PFSK-1 (cell line): ENCODE results near the gene RGS7BP.

Experiments
- FOXP2 ChIP-seq: optimal IDR thresholded peaks from 2 replicates; pipeline ENCODE3; 2011; ENCODE audit warnings: borderline replicate concordance, control low read depth, inconsistent platforms; ENCODE audit not compliant: insufficient read depth; ENCODE audit errors: extremely low read length, extremely low read depth
- POLR2AphosphoS5 ChIP-seq: IDR thresholded peaks from 2 replicates; pipeline ENCODE4 v1.6.1; 2012; ENCODE audit warnings: low read depth, mild to moderate bottlenecking, control low read depth, low read length, moderate library complexity
- SIN3A ChIP-seq: IDR thresholded peaks from 2 replicates; pipeline ENCODE4 v1.6.1; 2012; ENCODE audit warnings: mild to moderate bottlenecking, low read length, moderate library complexity, borderline replicate concordance; ENCODE audit not compliant: insufficient read depth
- TAF1 ChIP-seq: IDR thresholded peaks from 2 replicates; pipeline ENCODE4 v1.6.1; 2012; ENCODE audit warnings: low read length, control low read depth, borderline replicate concordance; ENCODE audit not compliant: insufficient read depth
- TF ChIP-seq, protein P1 (sequence below), 2 experiments: IDR thresholded peaks; 2 replicates each; pipeline versions ENCODE4 v1.6.1 to v1.8.0; 2011 to 2012; ENCODE audit warnings: low read depth in 2 of 2, low read length in 2 of 2, control low read depth in 1 of 2, inconsistent platforms in 1 of 2, mild to moderate bottlenecking in 1 of 2, moderate library complexity in 1 of 2; ENCODE audit not compliant: insufficient read depth in 1 of 2

DNA sequence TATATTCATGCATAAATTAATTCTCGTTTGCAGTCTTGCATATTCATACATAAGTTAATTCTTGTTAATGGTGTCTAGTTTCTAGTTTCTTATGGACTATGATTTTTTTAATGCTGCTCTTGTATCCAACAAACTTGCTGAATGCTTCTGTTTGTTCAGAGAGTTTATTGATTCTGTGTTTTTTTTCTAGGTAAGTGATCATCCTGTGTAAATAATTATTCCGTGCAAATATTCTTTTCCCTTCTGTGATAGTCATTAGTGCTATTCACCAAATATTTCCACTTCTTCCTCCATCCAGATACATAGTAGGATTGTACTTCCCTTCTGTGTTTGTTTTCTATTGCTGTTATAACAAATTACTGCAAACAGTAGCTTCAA lies 148.7 kb downstream of the RGS7BP start:
- TF ChIP-seq POLR2AphosphoS5 (no peak), TAF1 (no peak), SIN3A (no peak), FOXP2 (no peak)
- TF ChIP-seq, protein P1, sequence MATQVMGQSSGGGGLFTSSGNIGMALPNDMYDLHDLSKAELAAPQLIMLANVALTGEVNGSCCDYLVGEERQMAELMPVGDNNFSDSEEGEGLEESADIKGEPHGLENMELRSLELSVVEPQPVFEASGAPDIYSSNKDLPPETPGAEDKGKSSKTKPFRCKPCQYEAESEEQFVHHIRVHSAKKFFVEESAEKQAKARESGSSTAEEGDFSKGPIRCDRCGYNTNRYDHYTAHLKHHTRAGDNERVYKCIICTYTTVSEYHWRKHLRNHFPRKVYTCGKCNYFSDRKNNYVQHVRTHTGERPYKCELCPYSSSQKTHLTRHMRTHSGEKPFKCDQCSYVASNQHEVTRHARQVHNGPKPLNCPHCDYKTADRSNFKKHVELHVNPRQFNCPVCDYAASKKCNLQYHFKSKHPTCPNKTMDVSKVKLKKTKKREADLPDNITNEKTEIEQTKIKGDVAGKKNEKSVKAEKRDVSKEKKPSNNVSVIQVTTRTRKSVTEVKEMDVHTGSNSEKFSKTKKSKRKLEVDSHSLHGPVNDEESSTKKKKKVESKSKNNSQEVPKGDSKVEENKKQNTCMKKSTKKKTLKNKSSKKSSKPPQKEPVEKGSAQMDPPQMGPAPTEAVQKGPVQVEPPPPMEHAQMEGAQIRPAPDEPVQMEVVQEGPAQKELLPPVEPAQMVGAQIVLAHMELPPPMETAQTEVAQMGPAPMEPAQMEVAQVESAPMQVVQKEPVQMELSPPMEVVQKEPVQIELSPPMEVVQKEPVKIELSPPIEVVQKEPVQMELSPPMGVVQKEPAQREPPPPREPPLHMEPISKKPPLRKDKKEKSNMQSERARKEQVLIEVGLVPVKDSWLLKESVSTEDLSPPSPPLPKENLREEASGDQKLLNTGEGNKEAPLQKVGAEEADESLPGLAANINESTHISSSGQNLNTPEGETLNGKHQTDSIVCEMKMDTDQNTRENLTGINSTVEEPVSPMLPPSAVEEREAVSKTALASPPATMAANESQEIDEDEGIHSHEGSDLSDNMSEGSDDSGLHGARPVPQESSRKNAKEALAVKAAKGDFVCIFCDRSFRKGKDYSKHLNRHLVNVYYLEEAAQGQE (IDR thresholded peaks at IDR 0.05; ENCODE audit: insufficient read depth in 1 of 2, low read depth in 2 of 2, low read length in 2 of 2), result no peak
